ENCODE measurements around the gene SLC26A8. TPM values are rescaled to one million over a fixed set of nuclear protein-coding genes. Genes with fewer than 3 reads are reported as not detected.

The SLC26A8 gene
- under 0.01 TPM for total RNA-seq

GRCh38 chr6:36023996-36024795 is at the start of gene SLC26A8:
SLC26A8 (minus strand) TSS chr6:36024641; CDS start chr6:36019707, 4,934 bp downstream.
- Histone ChIP-seq H3K4me3 (ENCODE audit: low read length in 3 of 3) (no peak within 1 kb of the TSS), H3K9me3 (ENCODE audit: control insufficient read depth in 3 of 3, low read length in 3 of 3) (no peaks in the 10 kb centered on the region), H3K27ac (ENCODE audit: low read depth, low read length) (no peak within 1 kb of the TSS), H3K9ac (ENCODE audit: low read depth in 1 of 3, low read length in 3 of 3) (no peak within 1 kb of the TSS), H3K27me3 (ENCODE audit: control insufficient read depth in 3 of 3, insufficient read depth in 3 of 3, low read length in 3 of 3) (peaks cover 5 to 16% (median 10%) of the 10 kb centered on the region in 3 donors), H3K36me3 (ENCODE audit: control insufficient read depth in 3 of 3, insufficient read depth in 3 of 3, low read length in 3 of 3) (peaks cover 0 to 7% (median 0%) of the 10 kb centered on the region in 3 donors), H3K4me1 (ENCODE audit: control insufficient read depth in 3 of 3, insufficient read depth in 3 of 3, low read length in 3 of 3) (peaks cover 0 to 5% (median 0%) of the 10 kb centered on the region in 3 donors)

DNA sequence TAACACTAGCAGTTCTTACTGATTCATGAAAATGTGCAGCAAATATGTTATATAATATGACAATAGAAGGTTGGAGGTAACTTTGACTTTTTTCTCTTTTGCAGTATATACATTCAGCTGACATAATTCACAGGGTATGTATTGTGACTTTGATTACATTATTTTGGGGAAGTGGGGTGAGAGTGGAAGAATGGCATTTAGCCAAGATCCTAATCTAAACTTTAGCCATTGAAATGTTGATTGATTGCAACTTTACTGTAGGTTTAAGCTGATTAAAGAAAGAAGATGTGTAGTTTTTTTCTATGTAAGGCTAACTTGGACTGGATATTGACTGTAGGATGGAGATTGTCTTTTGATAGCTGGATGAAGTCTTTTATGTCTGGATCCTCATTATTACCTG is 49.1 kb upstream of the SLC26A8 start:
- Histone ChIP-seq H3K27ac (ENCODE audit: low read depth, low read length) (no peak overlapping the region), H3K4me3 (ENCODE audit: low read length in 3 of 3) (no peak overlapping the region), H3K9me3 (ENCODE audit: control insufficient read depth in 3 of 3, low read length in 3 of 3) (no peaks in the 10 kb centered on the region), H3K36me3 (ENCODE audit: control insufficient read depth in 3 of 3, insufficient read depth in 3 of 3, low read length in 3 of 3) (peaks cover 4 to 20% (median 14%) of the 10 kb centered on the region in 3 donors), H3K9ac (ENCODE audit: low read depth in 1 of 3, low read length in 3 of 3) (no peak overlapping the region), H3K27me3 (ENCODE audit: control insufficient read depth in 3 of 3, insufficient read depth in 3 of 3, low read length in 3 of 3) (no peaks in the 10 kb centered on the region), H3K4me1 (ENCODE audit: control insufficient read depth in 3 of 3, insufficient read depth in 3 of 3, low read length in 3 of 3) (peaks cover 0 to 4% (median 2%) of the 10 kb centered on the region in 3 donors)

DNA sequence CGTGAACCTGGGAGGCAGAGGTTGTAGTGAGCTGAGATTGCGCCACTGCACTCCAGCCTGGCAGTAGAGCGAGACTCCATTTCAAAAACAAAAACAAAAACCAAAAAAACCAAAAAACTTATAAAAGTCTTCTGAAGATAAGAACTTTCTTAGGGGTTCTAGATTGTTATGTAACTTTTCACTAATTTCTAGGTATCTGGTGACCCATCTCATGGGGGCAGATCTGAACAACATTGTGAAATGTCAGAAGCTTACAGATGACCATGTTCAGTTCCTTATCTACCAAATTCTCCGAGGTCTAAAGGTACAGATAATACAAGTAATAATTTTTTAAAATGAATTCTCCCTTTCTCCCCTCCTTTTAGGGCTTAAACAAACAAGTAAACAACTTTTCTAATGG is 48.2 kb upstream of the SLC26A8 start:
- peaks cover 0 to 4% (median 2%) of the 10 kb centered on the region in 3 donors for H3K4me1 ChIP-seq (ENCODE audit: control insufficient read depth in 3 of 3, insufficient read depth in 3 of 3, low read length in 3 of 3)
- H3K36me3 ChIP-seq (ENCODE audit: control insufficient read depth in 3 of 3, insufficient read depth in 3 of 3, low read length in 3 of 3), result peaks cover 0 to 14% (median 11%) of the 10 kb centered on the region in 3 donors
- H3K9me3 ChIP-seq (ENCODE audit: control insufficient read depth in 3 of 3, low read length in 3 of 3), result no peaks in the 10 kb centered on the region
- no peak overlapping the region for H3K27ac ChIP-seq (ENCODE audit: low read depth, low read length)
- no peak overlapping the region for H3K9ac ChIP-seq (ENCODE audit: low read depth in 1 of 3, low read length in 3 of 3)
- no peaks in the 10 kb centered on the region for H3K27me3 ChIP-seq (ENCODE audit: control insufficient read depth in 3 of 3, insufficient read depth in 3 of 3, low read length in 3 of 3)
- no peak overlapping the region for H3K4me3 ChIP-seq (ENCODE audit: low read length in 3 of 3)

GRCh38 chr6:36071714-36072113 is 47.3 kb upstream of the SLC26A8 start:
- no peak overlapping the region for H3K27ac ChIP-seq (ENCODE audit: low read depth, low read length)
- H3K9ac ChIP-seq (ENCODE audit: low read depth in 1 of 3, low read length in 3 of 3), result no peak overlapping the region
- H3K36me3 ChIP-seq (ENCODE audit: control insufficient read depth in 3 of 3, insufficient read depth in 3 of 3, low read length in 3 of 3), result peaks cover 0 to 11% (median 7%) of the 10 kb centered on the region in 3 donors
- no peak overlapping the region for H3K4me3 ChIP-seq (ENCODE audit: low read length in 3 of 3)
- H3K9me3 ChIP-seq (ENCODE audit: control insufficient read depth in 3 of 3, low read length in 3 of 3), result no peaks in the 10 kb centered on the region
- H3K4me1 ChIP-seq (ENCODE audit: control insufficient read depth in 3 of 3, insufficient read depth in 3 of 3, low read length in 3 of 3), result peaks cover under 1 to 4% (median 3%) of the 10 kb centered on the region in 3 donors
- no peaks in the 10 kb centered on the region for H3K27me3 ChIP-seq (ENCODE audit: control insufficient read depth in 3 of 3, insufficient read depth in 3 of 3, low read length in 3 of 3)

- no peaks in the 10 kb centered on the region for H3K9me3 ChIP-seq (ENCODE audit: control insufficient read depth in 3 of 3, low read length in 3 of 3)
- H3K4me1 ChIP-seq (ENCODE audit: control insufficient read depth in 3 of 3, insufficient read depth in 3 of 3, low read length in 3 of 3), result peaks cover 4 to 5% (median 5%) of the 10 kb centered on the region in 3 donors
- H3K4me3 ChIP-seq (ENCODE audit: low read length in 3 of 3), result no peak overlapping the region
- no peak overlapping the region for H3K9ac ChIP-seq (ENCODE audit: low read depth in 1 of 3, low read length in 3 of 3)
- H3K36me3 ChIP-seq (ENCODE audit: control insufficient read depth in 3 of 3, insufficient read depth in 3 of 3, low read length in 3 of 3), result peaks cover 0 to 7% (median 5%) of the 10 kb centered on the region in 3 donors
- no peak overlapping the region for H3K27ac ChIP-seq (ENCODE audit: low read depth, low read length)
- no peaks in the 10 kb centered on the region for H3K27me3 ChIP-seq (ENCODE audit: control insufficient read depth in 3 of 3, insufficient read depth in 3 of 3, low read length in 3 of 3)
These were observed 46.8 kb upstream of the SLC26A8 start for GRCh38 chr6:36071281-36071680.

- no peak overlapping the region for H3K4me3 ChIP-seq (ENCODE audit: low read length in 3 of 3)
- no peak overlapping the region for H3K27ac ChIP-seq (ENCODE audit: low read depth, low read length)
- peaks cover 7 to 10% (median 7%) of the 10 kb centered on the region in 3 donors for H3K4me1 ChIP-seq (ENCODE audit: control insufficient read depth in 3 of 3, insufficient read depth in 3 of 3, low read length in 3 of 3)
- no peaks in the 10 kb centered on the region for H3K9me3 ChIP-seq (ENCODE audit: control insufficient read depth in 3 of 3, low read length in 3 of 3)
- H3K27me3 ChIP-seq (ENCODE audit: control insufficient read depth in 3 of 3, insufficient read depth in 3 of 3, low read length in 3 of 3), result no peaks in the 10 kb centered on the region
- no peak overlapping the region for H3K9ac ChIP-seq (ENCODE audit: low read depth in 1 of 3, low read length in 3 of 3)
- H3K36me3 ChIP-seq (ENCODE audit: control insufficient read depth in 3 of 3, insufficient read depth in 3 of 3, low read length in 3 of 3), result peaks cover 0 to under 1% (median 0%) of the 10 kb centered on the region in 3 donors
These were observed 45.8 kb upstream of the SLC26A8 start for GRCh38 chr6:36070252-36070651.

DNA sequence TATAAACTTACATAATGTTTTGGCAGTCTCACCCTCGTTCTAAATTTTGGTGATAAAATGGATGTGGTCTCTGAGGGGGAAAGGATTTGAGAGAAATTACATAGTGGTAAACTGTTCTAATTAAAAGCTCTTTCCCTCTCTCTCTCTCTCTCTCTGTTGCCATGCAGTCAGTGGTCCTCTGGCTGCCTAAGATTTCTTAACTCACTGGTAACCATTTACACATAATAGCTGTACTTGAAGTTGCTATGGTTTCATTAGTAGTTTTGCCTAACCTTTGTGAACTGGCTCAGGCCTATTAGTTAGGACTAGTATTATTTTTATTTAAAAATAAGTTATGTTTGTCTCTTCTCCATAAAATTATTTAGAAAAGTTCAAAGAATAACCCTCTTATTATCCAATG is 45.1 kb upstream of the SLC26A8 start:
- H3K4me3 ChIP-seq (ENCODE audit: low read length in 3 of 3), result no peak overlapping the region
- H3K27me3 ChIP-seq (ENCODE audit: control insufficient read depth in 3 of 3, insufficient read depth in 3 of 3, low read length in 3 of 3), result no peaks in the 10 kb centered on the region
- no peaks in the 10 kb centered on the region for H3K9me3 ChIP-seq (ENCODE audit: control insufficient read depth in 3 of 3, low read length in 3 of 3)
- H3K27ac ChIP-seq (ENCODE audit: low read depth, low read length), result no peak overlapping the region
- H3K9ac ChIP-seq (ENCODE audit: low read depth in 1 of 3, low read length in 3 of 3), result no peak overlapping the region
- peaks cover 11 to 14% (median 13%) of the 10 kb centered on the region in 3 donors for H3K4me1 ChIP-seq (ENCODE audit: control insufficient read depth in 3 of 3, insufficient read depth in 3 of 3, low read length in 3 of 3)
- no peaks in the 10 kb centered on the region for H3K36me3 ChIP-seq (ENCODE audit: control insufficient read depth in 3 of 3, insufficient read depth in 3 of 3, low read length in 3 of 3)

GRCh38 chr6:36068586-36068985 is 44.1 kb upstream of the SLC26A8 start:
- H3K4me3 ChIP-seq (ENCODE audit: low read length in 3 of 3), result no peak overlapping the region
- H3K9ac ChIP-seq (ENCODE audit: low read depth in 1 of 3, low read length in 3 of 3), result no peak overlapping the region
- no peaks in the 10 kb centered on the region for H3K36me3 ChIP-seq (ENCODE audit: control insufficient read depth in 3 of 3, insufficient read depth in 3 of 3, low read length in 3 of 3)
- peaks cover 11 to 20% (median 13%) of the 10 kb centered on the region in 3 donors for H3K4me1 ChIP-seq (ENCODE audit: control insufficient read depth in 3 of 3, insufficient read depth in 3 of 3, low read length in 3 of 3)
- H3K27ac ChIP-seq (ENCODE audit: low read depth, low read length), result no peak overlapping the region
- no peaks in the 10 kb centered on the region for H3K27me3 ChIP-seq (ENCODE audit: control insufficient read depth in 3 of 3, insufficient read depth in 3 of 3, low read length in 3 of 3)
- no peaks in the 10 kb centered on the region for H3K9me3 ChIP-seq (ENCODE audit: control insufficient read depth in 3 of 3, low read length in 3 of 3)

DNA sequence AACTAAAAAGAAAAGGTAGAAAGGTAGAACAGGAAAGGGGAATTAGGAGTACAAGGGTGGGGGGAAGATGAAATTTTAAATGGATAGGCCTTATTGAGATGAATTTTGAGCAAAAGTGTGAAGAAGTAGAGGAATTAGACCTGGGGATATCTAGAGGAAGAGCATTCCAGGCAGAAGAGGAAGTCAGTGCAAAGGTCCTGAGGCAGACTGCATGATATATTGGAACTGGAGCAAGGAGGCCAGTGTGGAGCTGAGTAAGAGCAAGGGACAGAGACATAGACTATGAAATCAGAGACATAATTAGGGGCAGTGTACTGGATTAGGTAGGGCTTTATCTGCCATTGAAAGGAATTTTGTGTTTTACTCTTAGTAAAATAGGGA is 43.6 kb upstream of the SLC26A8 start:
- no peaks in the 10 kb centered on the region for H3K27me3 ChIP-seq (ENCODE audit: control insufficient read depth in 3 of 3, insufficient read depth in 3 of 3, low read length in 3 of 3)
- no peaks in the 10 kb centered on the region for H3K9me3 ChIP-seq (ENCODE audit: control insufficient read depth in 3 of 3, low read length in 3 of 3)
- H3K36me3 ChIP-seq (ENCODE audit: control insufficient read depth in 3 of 3, insufficient read depth in 3 of 3, low read length in 3 of 3), result no peaks in the 10 kb centered on the region
- H3K4me1 ChIP-seq (ENCODE audit: control insufficient read depth in 3 of 3, insufficient read depth in 3 of 3, low read length in 3 of 3), result peaks cover 11 to 26% (median 13%) of the 10 kb centered on the region in 3 donors
- H3K4me3 ChIP-seq (ENCODE audit: low read length in 3 of 3), result no peak overlapping the region
- H3K9ac ChIP-seq (ENCODE audit: low read depth in 1 of 3, low read length in 3 of 3), result no peak overlapping the region
- H3K27ac ChIP-seq (ENCODE audit: low read depth, low read length), result no peak overlapping the region

- H3K36me3 ChIP-seq (ENCODE audit: control insufficient read depth in 3 of 3, insufficient read depth in 3 of 3, low read length in 3 of 3), result no peaks in the 10 kb centered on the region
- H3K27me3 ChIP-seq (ENCODE audit: control insufficient read depth in 3 of 3, insufficient read depth in 3 of 3, low read length in 3 of 3), result no peaks in the 10 kb centered on the region
- H3K4me1 ChIP-seq (ENCODE audit: control insufficient read depth in 3 of 3, insufficient read depth in 3 of 3, low read length in 3 of 3), result peaks cover 11 to 29% (median 13%) of the 10 kb centered on the region in 3 donors
- no peak overlapping the region for H3K27ac ChIP-seq (ENCODE audit: low read depth, low read length)
- H3K9me3 ChIP-seq (ENCODE audit: control insufficient read depth in 3 of 3, low read length in 3 of 3), result no peaks in the 10 kb centered on the region
- H3K9ac ChIP-seq (ENCODE audit: low read depth in 1 of 3, low read length in 3 of 3), result peak overlapping the region in 1 of 3 donors; percentile 2
- no peak overlapping the region for H3K4me3 ChIP-seq (ENCODE audit: low read length in 3 of 3)
These were observed 43.1 kb upstream of the SLC26A8 start for GRCh38 chr6:36067374-36068011.

Measured in skeletal muscle tissue (tissue), 4 donors.